Measurements from ENCODE around the gene SLC30A2. TPM values are rescaled to one million over a fixed set of nuclear protein-coding genes. Genes with fewer than 3 reads are reported as not detected.

The SLC30A2 gene
- total and polyA plus RNA-seq, 2 of the 13 experiments (the other 11 are each of a cell fraction or from before 2014, with no cell fraction given) = not detected

DNA sequence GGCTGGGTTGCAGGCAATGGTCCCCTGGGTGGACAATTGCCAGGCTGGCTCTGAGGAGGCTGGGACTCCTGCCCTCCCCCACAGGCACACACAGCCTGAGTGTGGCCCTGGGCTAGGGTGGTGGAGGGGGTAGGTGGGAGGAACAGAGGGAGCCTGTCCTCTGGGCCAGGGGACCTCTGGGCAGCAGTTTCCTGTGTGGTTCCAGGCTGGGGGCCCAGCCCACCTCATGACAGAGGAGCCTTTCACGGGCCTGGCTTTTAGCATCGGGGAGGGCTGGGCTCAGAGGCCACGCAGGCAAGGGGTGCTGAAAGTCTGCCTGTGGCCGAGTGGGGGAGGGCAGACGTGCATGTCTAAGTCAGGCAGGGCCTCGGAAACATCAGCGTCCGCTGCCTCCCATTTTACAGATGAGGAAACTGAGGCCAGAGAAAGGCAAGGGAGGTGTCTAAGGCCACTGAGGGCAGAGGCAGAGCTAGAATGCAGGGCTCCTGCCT lies 17.4 kb downstream of the SLC30A2 start (continued):
- TF ChIP-seq, protein P1, sequence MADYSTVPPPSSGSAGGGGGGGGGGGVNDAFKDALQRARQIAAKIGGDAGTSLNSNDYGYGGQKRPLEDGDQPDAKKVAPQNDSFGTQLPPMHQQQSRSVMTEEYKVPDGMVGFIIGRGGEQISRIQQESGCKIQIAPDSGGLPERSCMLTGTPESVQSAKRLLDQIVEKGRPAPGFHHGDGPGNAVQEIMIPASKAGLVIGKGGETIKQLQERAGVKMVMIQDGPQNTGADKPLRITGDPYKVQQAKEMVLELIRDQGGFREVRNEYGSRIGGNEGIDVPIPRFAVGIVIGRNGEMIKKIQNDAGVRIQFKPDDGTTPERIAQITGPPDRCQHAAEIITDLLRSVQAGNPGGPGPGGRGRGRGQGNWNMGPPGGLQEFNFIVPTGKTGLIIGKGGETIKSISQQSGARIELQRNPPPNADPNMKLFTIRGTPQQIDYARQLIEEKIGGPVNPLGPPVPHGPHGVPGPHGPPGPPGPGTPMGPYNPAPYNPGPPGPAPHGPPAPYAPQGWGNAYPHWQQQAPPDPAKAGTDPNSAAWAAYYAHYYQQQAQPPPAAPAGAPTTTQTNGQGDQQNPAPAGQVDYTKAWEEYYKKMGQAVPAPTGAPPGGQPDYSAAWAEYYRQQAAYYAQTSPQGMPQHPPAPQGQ (CRISPR knock-in tag; IDR thresholded peaks at IDR 0.05; ENCODE audit: borderline replicate concordance) = no peak
- TF ChIP-seq, protein P2, sequence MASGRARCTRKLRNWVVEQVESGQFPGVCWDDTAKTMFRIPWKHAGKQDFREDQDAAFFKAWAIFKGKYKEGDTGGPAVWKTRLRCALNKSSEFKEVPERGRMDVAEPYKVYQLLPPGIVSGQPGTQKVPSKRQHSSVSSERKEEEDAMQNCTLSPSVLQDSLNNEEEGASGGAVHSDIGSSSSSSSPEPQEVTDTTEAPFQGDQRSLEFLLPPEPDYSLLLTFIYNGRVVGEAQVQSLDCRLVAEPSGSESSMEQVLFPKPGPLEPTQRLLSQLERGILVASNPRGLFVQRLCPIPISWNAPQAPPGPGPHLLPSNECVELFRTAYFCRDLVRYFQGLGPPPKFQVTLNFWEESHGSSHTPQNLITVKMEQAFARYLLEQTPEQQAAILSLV (CRISPR knock-in tag; IDR thresholded peaks at IDR 0.05; ENCODE audit: borderline replicate concordance) = 0 out of 2 replicates have a peak, but pooled peaks have one; percentile 41
- TF ChIP-seq, protein P3, sequence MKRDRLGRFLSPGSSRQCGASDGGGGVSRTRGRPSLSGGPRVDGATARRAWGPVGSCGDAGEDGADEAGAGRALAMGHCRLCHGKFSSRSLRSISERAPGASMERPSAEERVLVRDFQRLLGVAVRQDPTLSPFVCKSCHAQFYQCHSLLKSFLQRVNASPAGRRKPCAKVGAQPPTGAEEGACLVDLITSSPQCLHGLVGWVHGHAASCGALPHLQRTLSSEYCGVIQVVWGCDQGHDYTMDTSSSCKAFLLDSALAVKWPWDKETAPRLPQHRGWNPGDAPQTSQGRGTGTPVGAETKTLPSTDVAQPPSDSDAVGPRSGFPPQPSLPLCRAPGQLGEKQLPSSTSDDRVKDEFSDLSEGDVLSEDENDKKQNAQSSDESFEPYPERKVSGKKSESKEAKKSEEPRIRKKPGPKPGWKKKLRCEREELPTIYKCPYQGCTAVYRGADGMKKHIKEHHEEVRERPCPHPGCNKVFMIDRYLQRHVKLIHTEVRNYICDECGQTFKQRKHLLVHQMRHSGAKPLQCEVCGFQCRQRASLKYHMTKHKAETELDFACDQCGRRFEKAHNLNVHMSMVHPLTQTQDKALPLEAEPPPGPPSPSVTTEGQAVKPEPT (CRISPR knock-in tag; IDR thresholded peaks at IDR 0.05; ENCODE audit: low read depth) = no peak
- TF ChIP-seq, protein P4, sequence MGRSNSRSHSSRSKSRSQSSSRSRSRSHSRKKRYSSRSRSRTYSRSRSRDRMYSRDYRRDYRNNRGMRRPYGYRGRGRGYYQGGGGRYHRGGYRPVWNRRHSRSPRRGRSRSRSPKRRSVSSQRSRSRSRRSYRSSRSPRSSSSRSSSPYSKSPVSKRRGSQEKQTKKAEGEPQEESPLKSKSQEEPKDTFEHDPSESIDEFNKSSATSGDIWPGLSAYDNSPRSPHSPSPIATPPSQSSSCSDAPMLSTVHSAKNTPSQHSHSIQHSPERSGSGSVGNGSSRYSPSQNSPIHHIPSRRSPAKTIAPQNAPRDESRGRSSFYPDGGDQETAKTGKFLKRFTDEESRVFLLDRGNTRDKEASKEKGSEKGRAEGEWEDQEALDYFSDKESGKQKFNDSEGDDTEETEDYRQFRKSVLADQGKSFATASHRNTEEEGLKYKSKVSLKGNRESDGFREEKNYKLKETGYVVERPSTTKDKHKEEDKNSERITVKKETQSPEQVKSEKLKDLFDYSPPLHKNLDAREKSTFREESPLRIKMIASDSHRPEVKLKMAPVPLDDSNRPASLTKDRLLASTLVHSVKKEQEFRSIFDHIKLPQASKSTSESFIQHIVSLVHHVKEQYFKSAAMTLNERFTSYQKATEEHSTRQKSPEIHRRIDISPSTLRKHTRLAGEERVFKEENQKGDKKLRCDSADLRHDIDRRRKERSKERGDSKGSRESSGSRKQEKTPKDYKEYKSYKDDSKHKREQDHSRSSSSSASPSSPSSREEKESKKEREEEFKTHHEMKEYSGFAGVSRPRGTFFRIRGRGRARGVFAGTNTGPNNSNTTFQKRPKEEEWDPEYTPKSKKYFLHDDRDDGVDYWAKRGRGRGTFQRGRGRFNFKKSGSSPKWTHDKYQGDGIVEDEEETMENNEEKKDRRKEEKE (IDR thresholded peaks at IDR 0.05) = no peak
- TF ChIP-seq ZNF12 (CRISPR knock-in tag; IDR thresholded peaks at IDR 0.05) (peak; percentile 95), U2AF1 (optimal IDR thresholded peaks at IDR 0.05; ENCODE audit: low read depth, low read length) (peak; percentile 43), TBL1XR1 (IDR thresholded peaks at IDR 0.05; ENCODE audit: borderline replicate concordance, low read length, partially characterized antibody) (no peak), FOSL2 (CRISPR knock-in tag; IDR thresholded peaks at IDR 0.05) (no peak), ZNF468 (CRISPR knock-in tag; IDR thresholded peaks at IDR 0.05) (0 out of 2 replicates have a peak, but pooled peaks have one; percentile 39), RXRB (CRISPR knock-in tag; IDR thresholded peaks at IDR 0.05; ENCODE audit: borderline replicate concordance) (no peak), ZNF782 (CRISPR knock-in tag; IDR thresholded peaks at IDR 0.05; ENCODE audit: borderline replicate concordance) (0 out of 2 replicates have a peak, but pooled peaks have one; percentile 45), ZIK1 (CRISPR knock-in tag; IDR thresholded peaks at IDR 0.05; ENCODE audit: borderline replicate concordance, low read depth) (no peak)
- TF ChIP-seq, protein P5, sequence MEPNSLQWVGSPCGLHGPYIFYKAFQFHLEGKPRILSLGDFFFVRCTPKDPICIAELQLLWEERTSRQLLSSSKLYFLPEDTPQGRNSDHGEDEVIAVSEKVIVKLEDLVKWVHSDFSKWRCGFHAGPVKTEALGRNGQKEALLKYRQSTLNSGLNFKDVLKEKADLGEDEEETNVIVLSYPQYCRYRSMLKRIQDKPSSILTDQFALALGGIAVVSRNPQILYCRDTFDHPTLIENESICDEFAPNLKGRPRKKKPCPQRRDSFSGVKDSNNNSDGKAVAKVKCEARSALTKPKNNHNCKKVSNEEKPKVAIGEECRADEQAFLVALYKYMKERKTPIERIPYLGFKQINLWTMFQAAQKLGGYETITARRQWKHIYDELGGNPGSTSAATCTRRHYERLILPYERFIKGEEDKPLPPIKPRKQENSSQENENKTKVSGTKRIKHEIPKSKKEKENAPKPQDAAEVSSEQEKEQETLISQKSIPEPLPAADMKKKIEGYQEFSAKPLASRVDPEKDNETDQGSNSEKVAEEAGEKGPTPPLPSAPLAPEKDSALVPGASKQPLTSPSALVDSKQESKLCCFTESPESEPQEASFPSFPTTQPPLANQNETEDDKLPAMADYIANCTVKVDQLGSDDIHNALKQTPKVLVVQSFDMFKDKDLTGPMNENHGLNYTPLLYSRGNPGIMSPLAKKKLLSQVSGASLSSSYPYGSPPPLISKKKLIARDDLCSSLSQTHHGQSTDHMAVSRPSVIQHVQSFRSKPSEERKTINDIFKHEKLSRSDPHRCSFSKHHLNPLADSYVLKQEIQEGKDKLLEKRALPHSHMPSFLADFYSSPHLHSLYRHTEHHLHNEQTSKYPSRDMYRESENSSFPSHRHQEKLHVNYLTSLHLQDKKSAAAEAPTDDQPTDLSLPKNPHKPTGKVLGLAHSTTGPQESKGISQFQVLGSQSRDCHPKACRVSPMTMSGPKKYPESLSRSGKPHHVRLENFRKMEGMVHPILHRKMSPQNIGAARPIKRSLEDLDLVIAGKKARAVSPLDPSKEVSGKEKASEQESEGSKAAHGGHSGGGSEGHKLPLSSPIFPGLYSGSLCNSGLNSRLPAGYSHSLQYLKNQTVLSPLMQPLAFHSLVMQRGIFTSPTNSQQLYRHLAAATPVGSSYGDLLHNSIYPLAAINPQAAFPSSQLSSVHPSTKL (CRISPR knock-in tag; IDR thresholded peaks at IDR 0.05) = peak; percentile 62
